ENCODE measurements around the gene LUZP4. TPM values are rescaled to one million over a fixed set of nuclear protein-coding genes. Genes with fewer than 3 reads are reported as not detected.

LUZP4 gene
- total RNA-seq, 1 experiment from 2014 or later = not detected

DNA sequence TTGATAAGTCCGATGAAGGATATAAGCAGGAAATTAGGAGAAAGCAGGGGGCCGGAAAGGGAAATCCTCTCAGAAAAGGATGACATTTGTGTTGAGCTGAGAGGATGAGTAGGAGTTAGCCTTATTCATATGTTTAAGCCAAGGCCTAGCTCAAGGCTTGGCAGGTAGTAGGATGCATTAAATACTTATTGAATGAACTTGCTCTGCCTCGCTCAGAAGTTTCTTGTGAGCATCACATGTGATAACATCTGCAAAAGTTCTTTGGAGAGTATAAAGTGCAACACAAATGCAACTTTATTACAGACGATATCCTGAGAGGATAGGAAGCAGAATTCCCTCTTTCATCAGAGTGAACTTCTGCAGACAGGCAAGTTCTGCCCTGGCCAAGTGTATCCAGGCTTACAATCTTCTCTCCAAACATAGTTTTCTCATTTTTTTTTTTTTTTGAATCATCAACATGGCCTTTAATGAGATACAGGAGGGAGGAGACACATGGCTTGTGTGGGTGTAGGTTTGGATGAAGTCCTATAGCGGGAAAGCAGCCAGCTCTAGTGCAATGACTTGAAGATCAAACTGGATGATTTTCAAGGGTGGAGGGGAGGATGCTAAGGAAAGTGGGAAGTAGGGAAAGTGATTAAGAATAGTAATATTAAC, 48.1 kb downstream of the LUZP4 start:
- H3K4me3 ChIP-seq = no peak overlapping the region
- no peak overlapping the region for H3K27ac ChIP-seq
- H3F3A ChIP-seq (ENCODE audit: insufficient read depth, low read depth) = no peaks in the 10 kb centered on the region
- no peaks in the 10 kb centered on the region for H4K20me1 ChIP-seq (ENCODE audit: insufficient read depth)
- no peak overlapping the region for H2AFZ ChIP-seq
- TF ChIP-seq, protein P1, sequence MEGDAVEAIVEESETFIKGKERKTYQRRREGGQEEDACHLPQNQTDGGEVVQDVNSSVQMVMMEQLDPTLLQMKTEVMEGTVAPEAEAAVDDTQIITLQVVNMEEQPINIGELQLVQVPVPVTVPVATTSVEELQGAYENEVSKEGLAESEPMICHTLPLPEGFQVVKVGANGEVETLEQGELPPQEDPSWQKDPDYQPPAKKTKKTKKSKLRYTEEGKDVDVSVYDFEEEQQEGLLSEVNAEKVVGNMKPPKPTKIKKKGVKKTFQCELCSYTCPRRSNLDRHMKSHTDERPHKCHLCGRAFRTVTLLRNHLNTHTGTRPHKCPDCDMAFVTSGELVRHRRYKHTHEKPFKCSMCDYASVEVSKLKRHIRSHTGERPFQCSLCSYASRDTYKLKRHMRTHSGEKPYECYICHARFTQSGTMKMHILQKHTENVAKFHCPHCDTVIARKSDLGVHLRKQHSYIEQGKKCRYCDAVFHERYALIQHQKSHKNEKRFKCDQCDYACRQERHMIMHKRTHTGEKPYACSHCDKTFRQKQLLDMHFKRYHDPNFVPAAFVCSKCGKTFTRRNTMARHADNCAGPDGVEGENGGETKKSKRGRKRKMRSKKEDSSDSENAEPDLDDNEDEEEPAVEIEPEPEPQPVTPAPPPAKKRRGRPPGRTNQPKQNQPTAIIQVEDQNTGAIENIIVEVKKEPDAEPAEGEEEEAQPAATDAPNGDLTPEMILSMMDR (conservative IDR thresholded peaks at IDR 0.05) = no peak
- TF ChIP-seq EZH2 (IDR thresholded peaks at IDR 0.05; ENCODE audit: low read depth) = no peak
- H3K9me2 ChIP-seq (ENCODE audit: insufficient read depth) = no peaks in the 10 kb centered on the region
- intact Hi-C loops (cut with micrococcal nuclease; ENCODE audit: unreplicated experiment) = no loop called here
- CTCF ChIA-PET = interaction anchor here (0.6 kb wide), 1 partner anchor 312 kb away, joined by 3 read pairs; no protein-coding TSS in a partner anchor
- H3K79me2 ChIP-seq (ENCODE audit: low read depth) = no peaks in the 10 kb centered on the region
- POLR2A ChIA-PET (ENCODE audit: unreplicated experiment) = interaction anchor here (0.6 kb wide), 1 partner anchor 277 kb away, joined by 3 read pairs; no protein-coding TSS in a partner anchor
- H3K9me3 ChIP-seq (ENCODE audit: insufficient read depth, low read depth) = no peaks in the 10 kb centered on the region
- no peaks in the 10 kb centered on the region for H3K4me1 ChIP-seq (replicated peaks; ENCODE audit: insufficient read depth)
- no peak for DNase-seq
- no TSS peak for BruUV-seq (replicated peaks)
- no peaks in the 10 kb centered on the region for H3K36me3 ChIP-seq (ENCODE audit: low read depth)
- no peaks in the 10 kb centered on the region for H3K27me3 ChIP-seq (ENCODE audit: insufficient read depth, low read depth)
- H3K4me2 ChIP-seq = no peak overlapping the region

DNA sequence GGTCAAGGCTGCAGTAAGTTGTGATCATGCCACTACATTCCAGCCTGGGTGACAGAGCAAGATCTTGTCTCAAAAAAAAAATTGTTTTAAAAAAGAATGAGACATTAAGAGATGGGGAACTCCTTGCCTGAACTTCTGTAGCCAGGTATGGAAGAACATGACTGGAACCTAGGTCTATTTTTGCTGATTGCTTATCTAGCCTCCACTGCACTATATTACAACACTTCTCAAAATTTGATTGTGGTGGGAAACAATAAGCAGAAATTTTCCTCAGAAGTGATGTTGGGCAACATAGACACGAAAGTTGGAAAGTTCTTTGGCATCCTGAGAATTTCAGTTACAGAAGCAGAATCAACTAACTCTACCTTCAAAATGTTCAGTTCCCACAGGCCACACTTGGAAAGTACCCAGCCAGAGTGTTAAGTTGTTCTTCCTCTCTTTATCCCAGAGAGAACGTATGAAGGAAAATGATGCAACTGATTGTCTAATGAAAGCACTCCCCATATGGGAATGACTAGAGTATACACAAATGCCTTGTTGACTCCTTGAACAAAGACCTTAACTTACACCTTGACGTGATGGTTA, 50.0 kb downstream of the LUZP4 start:
- no TSS peak for BruUV-seq (replicated peaks)
- intact Hi-C loops (cut with micrococcal nuclease; ENCODE audit: unreplicated experiment) = no loop called here
- H3K4me3 ChIP-seq = no peak overlapping the region
- H4K20me1 ChIP-seq (ENCODE audit: insufficient read depth) = no peaks in the 10 kb centered on the region
- no peak overlapping the region for H3K27ac ChIP-seq
- H3F3A ChIP-seq (ENCODE audit: insufficient read depth, low read depth) = peaks cover 4% of the 10 kb centered on the region; the same call in 1 of the 2 replicates
- ChIA-PET CTCF (no interaction called here), POLR2A (ENCODE audit: unreplicated experiment) (no interaction called here)
- peaks cover 4% of the 10 kb centered on the region for H3K4me1 ChIP-seq (replicated peaks; ENCODE audit: insufficient read depth)
- no peaks in the 10 kb centered on the region for H3K27me3 ChIP-seq (ENCODE audit: insufficient read depth, low read depth)
- no peak overlapping the region for H3K4me2 ChIP-seq
- no peaks in the 10 kb centered on the region for H3K9me3 ChIP-seq (ENCODE audit: insufficient read depth, low read depth)
- no peak overlapping the region for H2AFZ ChIP-seq
- TF ChIP-seq, protein P1 (conservative IDR thresholded peaks at IDR 0.05) = no peak
- TF ChIP-seq EZH2 (IDR thresholded peaks at IDR 0.05; ENCODE audit: low read depth) = no peak
- no peak for DNase-seq
- no peaks in the 10 kb centered on the region for H3K36me3 ChIP-seq (ENCODE audit: low read depth)
- no peaks in the 10 kb centered on the region for H3K79me2 ChIP-seq (ENCODE audit: low read depth)
- H3K9me2 ChIP-seq (ENCODE audit: insufficient read depth) = no peaks in the 10 kb centered on the region

DNA sequence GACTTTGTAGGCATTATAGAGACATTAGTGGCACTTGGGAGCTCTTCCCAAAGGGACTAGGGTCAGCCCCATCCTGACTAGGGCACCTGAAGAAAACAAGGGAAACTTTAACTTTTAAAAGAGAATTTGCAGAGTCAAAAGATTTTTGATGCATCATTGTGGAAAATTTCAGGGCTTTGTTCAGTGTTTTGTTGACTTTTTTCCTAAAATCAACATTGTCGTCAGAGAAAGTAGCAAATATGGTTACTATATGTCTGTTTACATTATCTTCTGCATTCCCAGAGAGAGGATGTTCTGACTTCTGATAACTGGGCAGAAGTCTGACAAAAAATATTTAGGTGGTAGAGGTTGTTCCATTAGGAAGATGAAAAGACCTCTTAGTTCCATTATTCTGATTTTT, 51.9 kb downstream of the LUZP4 start:
- H3K9me2 ChIP-seq (ENCODE audit: insufficient read depth) = no peaks in the 10 kb centered on the region
- BruUV-seq (replicated peaks) = no TSS peak
- H3K4me3 ChIP-seq = no peak overlapping the region
- H3K36me3 ChIP-seq (ENCODE audit: low read depth) = no peaks in the 10 kb centered on the region
- no peaks in the 10 kb centered on the region for H4K20me1 ChIP-seq (ENCODE audit: insufficient read depth)
- no peaks in the 10 kb centered on the region for H3K9me3 ChIP-seq (ENCODE audit: insufficient read depth, low read depth)
- no peak for TF ChIP-seq EZH2 (IDR thresholded peaks at IDR 0.05; ENCODE audit: low read depth)
- TF ChIP-seq, protein P1 (conservative IDR thresholded peaks at IDR 0.05) = no peak
- peaks cover 18% of the 10 kb centered on the region; the same call in 1 of the 2 replicates for H3F3A ChIP-seq (ENCODE audit: insufficient read depth, low read depth)
- no peak overlapping the region for H2AFZ ChIP-seq
- no peaks in the 10 kb centered on the region for H3K79me2 ChIP-seq (ENCODE audit: low read depth)
- H3K27ac ChIP-seq = no peak overlapping the region
- ChIA-PET CTCF (no interaction called here), POLR2A (ENCODE audit: unreplicated experiment) (no interaction called here)
- peaks cover 17% of the 10 kb centered on the region for H3K4me1 ChIP-seq (replicated peaks; ENCODE audit: insufficient read depth)
- no peak for DNase-seq
- intact Hi-C loops (cut with micrococcal nuclease; ENCODE audit: unreplicated experiment) = no loop called here
- no peaks in the 10 kb centered on the region for H3K27me3 ChIP-seq (ENCODE audit: insufficient read depth, low read depth)
- H3K4me2 ChIP-seq = no peak overlapping the region
